Stimulated activated CD4-positive, alpha-beta T cell treated with anti-CD3 and anti-CD28 coated beads, Interleukin-12 subunit alpha, Interleukin-12 subunit beta, amount 100 ng/mL, for 24 hours (primary cell): ENCODE measurements around the gene PAGR1.
"Not testable (repeated sequence)": the region's sequence is repeated elsewhere in the genome, so short reads cannot be mapped to it uniquely, and the experiment has no call there.

Experiments
- DNase-seq, 2 experiments: peaks; one replicate each; pipeline ENCODE4 v3.0.0-alpha.2; 2020; ENCODE audit warnings: low read depth in 2 of 2

Gene PAGR1

DNA sequence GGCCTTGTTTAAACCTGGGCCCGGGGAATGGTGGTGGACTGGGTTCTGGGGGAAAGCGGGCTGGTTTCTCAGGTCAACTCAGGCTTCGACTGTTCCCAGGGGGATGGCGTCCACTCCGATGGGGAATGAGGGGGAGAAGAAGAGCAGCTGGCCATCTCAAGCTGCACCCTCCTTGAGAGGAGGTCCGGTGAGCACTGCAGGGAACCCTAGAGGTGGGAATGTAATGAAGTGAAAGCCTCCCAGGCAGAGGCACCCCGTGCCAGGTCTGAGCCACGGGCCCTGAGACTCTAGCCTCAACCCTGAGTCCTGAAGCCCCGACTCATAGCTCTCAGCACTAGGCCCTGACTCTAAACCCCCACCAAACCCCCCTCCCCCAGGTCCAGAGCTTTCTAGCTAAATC lies 48.3 kb downstream of the PAGR1 start:
- no peak for DNase-seq

- DNase-seq, result no peak
These were observed 52.6 kb downstream of the PAGR1 start for GRCh38 chr16:29868396-29869009.

GRCh38 chr16:29869067-29869466 lies 53.1 kb downstream of the PAGR1 start:
- not testable (repeated sequence) for DNase-seq
